Measurements from ENCODE around the gene USF2. TPM values are rescaled to one million over a fixed set of nuclear protein-coding genes. Genes with fewer than 3 reads are reported as not detected.

The USF2 gene
- polyA plus RNA-seq, 12 donors = 91.0 to 157 (median 104) TPM; not detected in 1

DNA sequence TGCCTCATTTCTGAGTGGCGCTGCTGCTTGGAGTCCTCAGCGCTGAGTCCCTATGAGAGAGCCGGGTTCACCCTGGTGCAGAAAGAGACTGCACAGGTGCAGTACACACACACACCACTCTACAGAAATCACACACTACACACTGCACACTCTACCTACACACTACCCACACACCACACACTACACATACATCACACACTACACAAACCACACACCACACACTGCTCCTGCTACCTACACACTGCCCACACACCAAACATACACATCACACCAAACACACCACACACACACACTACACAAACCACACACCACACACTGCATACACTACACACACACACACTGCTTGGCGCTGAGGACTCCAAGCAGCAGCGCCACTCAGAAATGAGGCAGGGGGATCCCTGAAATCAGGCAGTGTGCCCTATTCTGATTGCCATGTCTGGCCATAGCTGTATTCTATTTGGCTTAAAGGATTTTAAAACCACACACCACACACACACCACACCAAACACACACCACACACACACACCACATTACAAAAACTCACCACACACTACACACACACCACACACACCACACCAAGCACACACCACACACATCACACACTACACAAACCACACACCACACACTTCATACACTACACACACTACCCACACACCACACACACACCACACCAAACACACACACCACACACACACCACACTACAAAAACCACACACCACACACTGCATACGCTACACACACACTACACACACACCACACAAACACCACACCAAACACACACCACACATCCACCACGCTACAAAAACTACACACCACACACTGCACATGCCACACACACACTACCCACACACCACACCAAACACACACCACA lies 28.1 kb downstream of the USF2 start:
- DNase-seq = no peak

DNA sequence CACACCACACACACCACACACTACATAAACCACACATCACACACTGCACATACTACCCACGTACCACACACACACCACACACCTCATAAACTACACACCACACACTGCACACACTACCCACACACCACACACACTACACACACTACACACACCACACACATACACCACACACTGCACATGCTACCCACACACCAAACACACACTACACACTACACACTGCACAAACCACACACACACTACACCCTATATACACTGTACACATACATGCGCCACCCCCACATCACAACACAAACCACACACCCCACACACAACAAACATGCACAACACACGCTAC lies 28.7 kb downstream of the USF2 start:
- no peak for DNase-seq

- no peak for DNase-seq
Observed at GRCh38 chr19:35297922-35298321, 29.2 kb downstream of the USF2 start.

- no peak for DNase-seq
Observed at GRCh38 chr19:35298561-35298972, 29.8 kb downstream of the USF2 start.

DNA sequence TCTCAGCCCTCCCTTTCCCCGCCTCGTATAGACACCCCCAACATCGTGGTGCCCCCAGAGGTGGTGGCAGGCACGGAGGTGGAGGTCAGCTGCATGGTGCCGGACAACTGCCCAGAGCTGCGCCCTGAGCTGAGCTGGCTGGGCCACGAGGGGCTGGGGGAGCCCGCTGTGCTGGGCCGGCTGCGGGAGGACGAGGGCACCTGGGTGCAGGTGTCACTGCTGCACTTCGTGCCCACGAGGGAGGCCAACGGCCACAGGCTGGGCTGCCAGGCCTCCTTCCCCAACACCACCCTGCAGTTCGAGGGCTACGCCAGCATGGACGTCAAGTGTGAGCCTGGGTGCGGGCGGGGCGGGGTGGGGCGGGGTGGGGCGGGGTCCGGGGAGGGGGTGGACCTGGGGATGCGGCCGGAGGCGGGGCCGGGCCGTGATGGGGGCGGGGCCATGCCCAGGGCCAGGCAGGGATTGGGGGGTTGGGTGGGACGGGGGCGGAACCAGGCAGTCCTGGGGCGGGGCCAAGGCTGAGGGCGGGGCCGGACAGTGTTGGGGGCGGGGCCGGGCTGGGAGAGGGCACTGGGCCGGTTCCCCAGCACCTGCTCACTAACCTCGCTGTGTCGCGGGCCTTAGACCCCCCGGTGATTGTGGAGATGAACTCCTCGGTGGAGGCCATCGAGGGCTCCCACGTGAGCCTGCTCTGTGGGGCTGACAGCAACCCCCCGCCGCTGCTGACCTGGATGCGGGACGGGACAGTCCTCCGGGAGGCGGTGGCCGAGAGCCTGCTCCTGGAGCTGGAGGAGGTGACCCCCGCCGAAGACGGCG lies 31.0 kb downstream of the USF2 start:
- DNase-seq = no peak

DNA sequence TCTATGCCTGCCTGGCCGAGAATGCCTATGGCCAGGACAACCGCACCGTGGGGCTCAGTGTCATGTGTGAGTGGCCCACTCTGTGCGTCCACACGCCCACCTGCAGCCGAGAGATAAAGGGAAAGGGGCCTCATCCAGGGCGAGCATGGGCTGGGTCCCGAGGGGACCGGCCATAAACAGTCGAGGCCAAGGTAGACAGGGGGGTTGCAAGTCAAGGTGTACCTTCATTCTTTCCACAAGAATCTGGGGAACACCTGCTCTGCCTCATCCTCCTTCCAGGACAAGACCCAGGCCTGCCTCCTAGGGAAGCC lies 31.5 kb downstream of the USF2 start:
- DNase-seq = no peak

GRCh38 chr19:35301961-35302360 lies 33.2 kb downstream of the USF2 start:
- DNase-seq = no peak

GRCh38 chr19:35302446-35302845 lies 33.7 kb downstream of the USF2 start:
- no peak for DNase-seq

DNA sequence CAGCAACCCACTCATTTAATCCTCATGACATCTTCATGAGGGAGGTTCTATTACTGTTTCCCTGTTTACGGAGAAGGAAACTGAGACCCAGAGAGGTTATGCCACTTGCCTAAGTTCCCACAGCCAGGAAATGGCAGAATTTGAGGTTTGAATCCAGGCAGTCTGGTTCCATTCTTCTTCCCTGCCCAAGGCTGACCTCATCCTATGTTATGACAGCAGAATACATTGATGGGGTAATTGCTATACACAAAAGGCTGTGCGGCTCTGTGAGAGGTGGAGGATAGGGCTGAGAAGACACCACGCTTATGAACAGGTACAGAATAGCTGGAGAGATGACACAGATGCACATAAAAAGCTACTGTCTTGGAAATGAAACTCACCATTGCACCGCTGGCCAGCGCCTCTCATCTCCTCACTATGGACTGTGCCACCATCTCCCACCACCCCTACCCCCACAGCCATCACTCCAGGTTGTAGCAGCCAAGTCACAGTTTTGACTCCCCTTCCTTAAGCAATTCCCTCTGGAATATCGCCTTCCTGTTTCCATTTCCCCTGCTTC lies 34.7 kb downstream of the USF2 start:
- DNase-seq = no peak

DNA sequence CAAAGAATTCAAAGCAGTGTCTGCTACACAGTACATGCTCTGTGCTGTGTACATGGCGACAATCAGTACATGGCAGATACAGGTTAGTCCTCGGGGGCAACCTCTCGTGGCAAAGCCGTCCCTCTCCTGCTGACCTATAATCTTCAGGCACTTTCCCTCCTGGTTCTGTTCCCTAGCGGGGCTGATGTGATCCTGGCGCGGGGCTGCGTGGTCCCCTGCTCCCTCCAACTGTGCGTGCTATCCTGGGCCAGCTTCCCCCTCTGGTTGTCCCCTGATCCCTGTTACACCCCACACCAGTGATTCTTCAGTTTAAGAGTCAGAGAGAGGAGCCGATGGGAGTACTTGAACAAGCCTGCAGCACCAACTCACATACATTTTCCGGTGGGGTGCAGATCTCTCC lies 35.3 kb downstream of the USF2 start:
- no peak for DNase-seq

GRCh38 chr19:35305181-35305580 lies 36.4 kb downstream of the USF2 start:
- no peak for DNase-seq

- no peak for DNase-seq
Observed at GRCh38 chr19:35306473-35307246, 37.9 kb downstream of the USF2 start.

DNA sequence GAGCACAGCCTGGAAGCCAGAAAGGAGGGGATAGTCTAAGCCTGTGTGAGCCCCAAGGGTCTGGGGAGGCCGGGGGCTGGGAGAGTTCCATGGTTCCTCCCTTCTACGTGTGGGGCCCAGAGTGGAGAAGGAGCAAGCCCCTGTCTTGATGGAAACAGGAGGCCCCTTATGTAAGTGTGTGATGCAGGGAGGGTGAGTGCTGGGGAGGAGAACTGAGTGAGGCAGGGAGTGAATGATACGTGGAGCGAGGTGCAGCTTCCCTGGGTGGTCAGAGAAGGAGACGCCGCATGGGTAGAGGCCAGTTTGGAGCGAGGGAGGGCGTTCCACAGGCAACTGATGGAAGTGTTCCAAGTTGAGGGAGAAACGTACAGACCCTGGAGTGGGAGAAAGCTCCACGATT lies 39.2 kb downstream of the USF2 start:
- DNase-seq = peak; percentile 41

GRCh38 chr19:35308910-35309309 lies 40.1 kb downstream of the USF2 start:
- no peak for DNase-seq

DNA sequence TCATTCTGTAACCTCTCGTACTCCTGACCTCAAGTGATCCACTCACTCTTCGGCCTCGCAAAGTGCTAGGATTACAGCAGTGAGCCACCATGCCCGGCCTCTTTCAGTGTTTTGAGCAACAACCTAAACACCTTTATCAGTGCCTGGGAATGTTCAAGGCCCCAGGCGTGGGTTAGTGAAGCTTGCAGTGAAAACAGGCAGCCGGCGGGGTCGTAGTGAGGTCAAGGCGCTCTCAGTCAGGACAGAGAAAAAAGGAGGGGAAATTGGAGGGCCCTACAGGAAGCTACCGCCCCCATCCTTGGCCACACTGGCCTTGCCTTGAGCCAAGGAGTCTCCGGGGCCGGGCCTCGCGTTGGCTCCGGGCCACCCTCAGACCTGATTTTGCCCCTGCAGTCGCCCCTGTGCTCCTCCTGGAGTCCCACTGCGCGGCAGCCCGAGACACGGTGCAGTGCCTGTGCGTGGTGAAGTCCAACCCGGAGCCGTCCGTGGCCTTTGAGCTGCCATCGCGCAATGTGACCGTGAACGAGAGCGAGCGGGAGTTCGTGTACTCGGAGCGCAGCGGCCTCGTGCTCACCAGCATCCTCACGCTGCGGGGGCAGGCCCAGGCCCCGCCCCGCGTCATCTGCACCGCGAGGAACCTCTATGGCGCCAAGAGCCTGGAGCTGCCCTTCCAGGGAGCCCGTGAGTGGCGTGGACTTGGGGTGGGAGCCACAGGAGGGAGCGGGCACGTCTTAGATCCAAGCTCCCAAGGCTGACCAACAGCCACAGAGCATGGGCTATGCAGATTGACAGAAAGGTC lies 40.9 kb downstream of the USF2 start:
- peak; percentile 47 for DNase-seq

GRCh38 chr19:35310331-35310730 lies 41.6 kb downstream of the USF2 start:
- DNase-seq = no peak

- DNase-seq = no peak
Observed at GRCh38 chr19:35310811-35311465, 42.2 kb downstream of the USF2 start.

DNA sequence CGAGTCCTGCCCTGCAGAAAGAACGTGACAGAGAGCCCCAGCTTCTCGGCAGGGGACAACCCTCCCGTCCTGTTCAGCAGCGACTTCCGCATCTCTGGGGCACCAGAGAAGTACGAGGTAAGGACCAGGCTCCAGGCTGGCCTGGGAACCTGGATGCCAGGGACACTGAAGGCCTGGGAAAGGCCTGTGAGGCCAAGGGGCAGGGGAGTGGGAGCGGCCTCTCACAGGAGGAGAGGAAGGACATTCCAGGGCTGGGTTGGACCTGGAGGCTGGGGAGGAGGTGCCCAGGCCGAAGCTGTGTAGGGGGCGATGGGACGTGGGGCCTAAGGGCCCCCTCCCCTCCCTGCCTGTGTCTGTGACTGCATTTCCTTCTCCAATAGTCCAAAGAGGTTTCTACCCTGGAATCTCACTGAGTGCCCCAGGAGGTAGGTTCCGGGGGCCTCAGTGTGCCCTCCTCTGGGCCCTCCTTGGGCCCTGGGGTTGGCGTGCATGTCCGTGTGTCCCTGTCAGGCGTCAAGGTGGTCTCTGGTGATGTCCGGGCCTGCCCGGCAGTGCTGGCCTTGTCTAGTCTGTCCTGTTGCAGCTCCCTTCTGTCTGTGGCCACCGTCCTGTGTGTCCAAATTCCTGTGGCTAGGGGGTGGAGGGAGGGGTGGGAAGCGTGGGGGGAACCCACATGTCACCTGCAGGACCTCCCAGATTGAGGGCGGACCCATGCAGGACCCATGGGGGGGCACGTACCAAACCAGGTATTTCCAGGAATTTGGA lies 43.3 kb downstream of the USF2 start:
- DNase-seq = no peak

DNA sequence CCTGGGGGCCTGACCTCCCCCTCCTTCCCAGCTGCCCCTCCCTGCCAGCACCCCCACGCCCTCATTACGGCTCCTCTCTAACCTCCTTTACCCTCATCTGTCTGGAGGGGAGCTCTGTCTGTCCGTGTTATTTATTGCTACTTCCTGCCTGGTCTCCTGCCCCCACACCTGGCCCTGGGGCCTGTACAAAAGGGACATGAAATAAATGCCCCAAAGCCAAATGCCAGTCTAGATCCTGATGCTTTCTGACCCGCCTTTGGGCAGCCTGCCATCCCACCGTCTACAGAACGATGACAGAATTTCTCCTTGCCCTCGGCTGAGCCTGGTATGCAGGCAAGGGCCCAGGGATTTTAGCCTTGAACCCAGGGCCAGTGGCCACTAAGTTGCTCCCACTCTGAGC lies 44.8 kb downstream of the USF2 start:
- no peak for DNase-seq

DNA sequence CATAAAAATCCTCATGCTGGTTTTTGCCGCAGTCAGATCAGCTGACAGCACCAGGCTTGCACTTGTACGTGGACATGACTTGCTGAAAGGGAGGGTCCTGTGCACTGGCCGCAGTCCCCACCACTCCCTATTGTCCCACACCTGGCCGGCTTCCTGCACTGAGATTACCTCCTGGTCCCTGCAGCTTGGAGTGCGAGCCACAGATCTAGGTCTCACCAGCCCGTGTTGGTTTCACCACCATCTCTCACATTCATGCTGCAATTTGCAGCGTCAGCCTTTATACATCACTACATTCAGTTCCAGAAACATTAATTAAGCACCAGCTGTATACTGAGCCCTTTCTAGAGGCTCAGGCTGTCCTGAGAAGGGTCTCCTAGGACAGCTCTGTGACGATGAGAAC lies 45.3 kb downstream of the USF2 start:
- no peak for DNase-seq

Data from muscle of arm (tissue), 12 donors.